Panc1 (cell line): ENCODE measurements around the gene AKAP13. TPM values are rescaled to one million over a fixed set of nuclear protein-coding genes. Genes with fewer than 3 reads are reported as not detected.

Experiments
- ATAC-seq: fragments of 200-7000 bp; cut with Tn5 transposase; 2 replicates; pipeline ENCODE4 v1.9.1; 2020; ENCODE audit warnings: mild to moderate bottlenecking, moderate library complexity
- BruUV-seq: library from RNA; stranded (reverse); fragments of 400-500 nt; replicated peaks from 2 replicates; lab custom pipeline; 2021; lab: Mats Ljungman, UMichigan
- CTCF ChIA-PET: fragments of 300-600 bp; sonication (Branson Sonifier 250); formaldehyde crosslinking; loops from one replicate; lab custom pipeline; 2022; ENCODE audit warnings: antibody characterized with exemption; lab: Charles Lee
- POLR2A ChIA-PET: fragments of 300-600 bp; sonication (Branson Sonifier 250); formaldehyde crosslinking; loops from one replicate; lab custom pipeline; 2022; ENCODE audit warnings: antibody characterized with exemption; lab: Charles Lee
- DNase-seq: peaks from one replicate; pipeline ENCODE4 v3.0.0-alpha.2; 2010; ENCODE audit warnings: low read depth, low spot score
- H3K27ac ChIP-seq: 2 replicates; pipeline ENCODE4 v1.5.1; 2011; ENCODE audit warnings: mild to moderate bottlenecking, low read length, inconsistent platforms
- H3K27me3 ChIP-seq: fragments of 200-500 bp; sonication (Bioruptor generic); 2 replicates; pipeline ENCODE4 v1.6.0; 2014; ENCODE audit warnings: low read length, inconsistent platforms; ENCODE audit not compliant: control insufficient read depth, insufficient read depth
- H3K36me3 ChIP-seq: fragments of 200-500 bp; sonication (Bioruptor generic); 2 replicates; pipeline ENCODE4 v1.5.1; 2014; ENCODE audit warnings: inconsistent platforms, mild to moderate bottlenecking, low read length, moderate library complexity; ENCODE audit not compliant: control insufficient read depth, insufficient read depth
- H3K4me1 ChIP-seq: 2 replicates; pipeline ENCODE4 v1.5.1; 2011; ENCODE audit warnings: inconsistent platforms, mild to moderate bottlenecking, low read length, moderate library complexity; ENCODE audit not compliant: control insufficient read depth, insufficient read depth
- H3K4me3 ChIP-seq, 2 experiments: 2 replicates each; pipeline ENCODE4 v1.5.1; 2011 to 2012; ENCODE audit warnings: low read depth in 2 of 2, low read length in 2 of 2, mild to moderate bottlenecking in 2 of 2, inconsistent platforms in 1 of 2, moderate library complexity in 1 of 2
- H3K9me3 ChIP-seq: fragments of 200-500 bp; sonication (Bioruptor generic); 2 replicates; pipeline ENCODE4 v1.5.1; 2014; ENCODE audit warnings: low read depth, mild to moderate bottlenecking, inconsistent platforms, low read length, moderate library complexity; ENCODE audit not compliant: control insufficient read depth, insufficient read depth
- CTCF ChIP-seq: fragments of 450-650 bp; IDR thresholded peaks from 2 replicates; pipeline ENCODE4 v1.5.1; 2017; ENCODE audit warnings: mild to moderate bottlenecking
- POLR2AphosphoS5 ChIP-seq: IDR thresholded peaks from 2 replicates; pipeline ENCODE4 v1.6.1; 2012; ENCODE audit warnings: mild to moderate bottlenecking, low read depth, low read length, moderate library complexity
- REST ChIP-seq, 2 experiments: IDR thresholded peaks; 2 replicates each; pipeline ENCODE4 v1.6.1; 2011 to 2012; ENCODE audit warnings: low read depth in 2 of 2, control low read depth in 1 of 2, low read length in 1 of 2, mild to moderate bottlenecking in 1 of 2, moderate library complexity in 1 of 2; ENCODE audit not compliant: insufficient read depth in 1 of 2
- SIN3A ChIP-seq: IDR thresholded peaks from 2 replicates; pipeline ENCODE4 v1.6.1; 2012; ENCODE audit warnings: low read depth, mild to moderate bottlenecking, low read length, moderate library complexity, borderline replicate concordance; ENCODE audit not compliant: insufficient read depth
- TCF7L2 ChIP-seq: IDR thresholded peaks from 2 replicates; pipeline ENCODE4 v1.6.1; 2011; ENCODE audit warnings: mild to moderate bottlenecking, low read depth, low read length, inconsistent platforms
- in situ Hi-C: cut with HindIII; loops from 2 replicates; pipeline ENCODE4 v1.10.0; 2016; ENCODE audit warnings: low sequenced_read_pairs, low pct_unique_long_range_greater_than_20kb
- intact Hi-C: fragments of 100-400 bp; cut with micrococcal nuclease; formaldehyde crosslinking; loops from one replicate; pipeline ENCODE4 v1.10.0; 2022; ENCODE audit not compliant: unreplicated experiment
- total RNA-seq: library from RNA; stranded (reverse); gene quantifications from one replicate; pipeline ENCODE4 v1.2.1, GENCODE V29; 2021; ENCODE audit not compliant: unreplicated experiment

AKAP13 gene
- total RNA-seq, 1 experiment from 2014 or later, result 94.2 TPM

GRCh38 chr15:85773249-85773648 lies 392.8 kb downstream of the AKAP13 start:
- H3K4me3 ChIP-seq, result no peak overlapping the region
- POLR2A ChIA-PET, result no interaction called here
- DNase-seq, result no peak
- intact Hi-C loops (no loop called here), in situ Hi-C loops (no loop called here)
- no peak for ATAC-seq
- TF ChIP-seq CTCF (no peak), TCF7L2 (no peak), SIN3A (no peak), REST (IDR thresholded peaks at IDR 0.05; ENCODE audit: insufficient read depth in 1 of 2, low read depth in 2 of 2, low read length in 1 of 2) (no peak), POLR2AphosphoS5 (no peak)
- no TSS peak for BruUV-seq
- H3K36me3 ChIP-seq, result no peaks in the 10 kb centered on the region
- CTCF ChIA-PET, result no interaction called here
- H3K27me3 ChIP-seq, result no peaks in the 10 kb centered on the region
- H3K4me1 ChIP-seq, result no peaks in the 10 kb centered on the region
- H3K27ac ChIP-seq, result no peak overlapping the region
- H3K9me3 ChIP-seq, result no peaks in the 10 kb centered on the region

GRCh38 chr15:85773970-85774369 lies 393.6 kb downstream of the AKAP13 start:
- BruUV-seq, result no TSS peak
- intact Hi-C loops, result no loop called here
- in situ Hi-C loops, result no loop called here

More at GRCh38 chr15:85773970-85774369, 393.6 kb downstream of the AKAP13 start:
- Histone ChIP-seq H3K27me3 (no peaks in the 10 kb centered on the region), H3K4me3 (no peak overlapping the region), H3K36me3 (no peaks in the 10 kb centered on the region), H3K27ac (no peak overlapping the region), H3K4me1 (no peaks in the 10 kb centered on the region), H3K9me3 (no peaks in the 10 kb centered on the region)
- TF ChIP-seq TCF7L2, result no peak
- no peak for TF ChIP-seq CTCF
- TF ChIP-seq REST (IDR thresholded peaks at IDR 0.05; ENCODE audit: insufficient read depth in 1 of 2, low read depth in 2 of 2, low read length in 1 of 2), result no peak
- no peak for TF ChIP-seq POLR2AphosphoS5
- no peak for TF ChIP-seq SIN3A
- no peak for DNase-seq
- ATAC-seq, result no peak
- CTCF ChIA-PET, result no interaction called here
- POLR2A ChIA-PET, result no interaction called here
